Endothelial cell of umbilical vein (primary cell): ENCODE results near the gene CCDC6. TPM values are rescaled to one million over a fixed set of nuclear protein-coding genes. Genes with fewer than 3 reads are reported as not detected.

Experiments
- BruUV-seq: library from RNA; stranded (reverse); fragments of 400-500 nt; replicated peaks from 2 replicates; lab custom pipeline; 2021; lab: Mats Ljungman, UMichigan
- CTCF ChIA-PET: fragments of 300-600, 350-600 bp; sonication (Branson Sonifier 250); formaldehyde crosslinking; loops from one replicate; lab custom pipeline; 2021; ENCODE audit warnings: antibody characterized with exemption, inconsistent platforms; lab: Charles Lee
- POLR2A ChIA-PET: fragments of 300-600, 350-600 bp; sonication (Branson Sonifier 250); formaldehyde crosslinking; loops from one replicate; lab custom pipeline; 2021; ENCODE audit warnings: antibody characterized with exemption, inconsistent platforms; lab: Charles Lee
- DNase-seq: peaks from one replicate; pipeline ENCODE4 v3.0.0-alpha.2; 2011; ENCODE audit warnings: low read depth, low spot score
- FAIRE-seq: peaks from 2 replicates; lab custom pipeline; 2011; peaks lifted over from hg19 to GRCh38; lab: Jason Lieb, UNC
- H2AFZ ChIP-seq: 2 replicates; pipeline ENCODE4 v1.6.0; 2012; ENCODE audit warnings: low read depth, low read length, control low read depth, inconsistent platforms
- H3K27ac ChIP-seq: 2 replicates; pipeline ENCODE4 v1.5.1; 2011; ENCODE audit warnings: low read depth, mild to moderate bottlenecking, control low read depth, low read length, moderate library complexity; ENCODE audit not compliant: insufficient read depth
- H3K27me3 ChIP-seq, 2 experiments: 2 replicates each; pipeline versions ENCODE4 v1.6.0 to v1.6.1; 2011; ENCODE audit warnings: low read length in 2 of 2, mixed read lengths in 1 of 2; ENCODE audit not compliant: control insufficient read depth in 2 of 2, insufficient read depth in 2 of 2
- H3K36me3 ChIP-seq, 2 experiments: 2 replicates in 1 of 2; 3 replicates in 1 of 2; pipeline ENCODE4 v1.5.1; 2011; ENCODE audit warnings: low read length in 2 of 2, mild to moderate bottlenecking in 1 of 2, moderate library complexity in 1 of 2; ENCODE audit not compliant: control insufficient read depth in 2 of 2, insufficient read depth in 2 of 2; ENCODE audit errors: extremely low read depth in 1 of 2
- H3K4me1 ChIP-seq: 3 replicates; pipeline ENCODE4 v1.5.1; 2011; ENCODE audit warnings: mild to moderate bottlenecking, low read length; ENCODE audit not compliant: control insufficient read depth, insufficient read depth; ENCODE audit errors: extremely low read depth
- H3K4me2 ChIP-seq: 2 replicates; pipeline ENCODE4 v1.6.1; 2011; ENCODE audit warnings: low read length, control low read depth, mixed read lengths; ENCODE audit not compliant: insufficient read depth
- H3K4me3 ChIP-seq, 3 experiments: fragments of 200-600 bp in 1 of 3; sonication (generic), shearing (Covaris generic) in 1 of 3; replicated peaks in 1 of 3; 2 replicates each; pipeline ENCODE4 v1.5.1; 2011 to 2016; ENCODE audit warnings: control low read depth in 3 of 3, low read length in 3 of 3, mild to moderate bottlenecking in 2 of 3, inconsistent platforms in 1 of 3, low read depth in 1 of 3, moderate library complexity in 1 of 3; ENCODE audit not compliant: insufficient read depth in 1 of 3
- H3K79me2 ChIP-seq: 2 replicates; pipeline ENCODE4 v1.6.0; 2012; ENCODE audit warnings: low read length, inconsistent platforms; ENCODE audit not compliant: control insufficient read depth, insufficient read depth
- H3K9ac ChIP-seq: replicated peaks from 2 replicates; pipeline ENCODE3; 2011; ENCODE audit warnings: low read length, control low read depth; ENCODE audit not compliant: insufficient read depth; ENCODE audit errors: extremely low read depth
- H3K9me1 ChIP-seq: replicated peaks from 3 replicates; pipeline ENCODE4 v1.6.0; 2011; ENCODE audit warnings: mild to moderate bottlenecking, low read length; ENCODE audit not compliant: control insufficient read depth, insufficient read depth; ENCODE audit errors: extremely low read depth
- H3K9me3 ChIP-seq: replicated peaks from 2 replicates; pipeline ENCODE4 v1.5.1; 2012; ENCODE audit warnings: low read length, inconsistent platforms; ENCODE audit not compliant: control insufficient read depth, insufficient read depth
- H4K20me1 ChIP-seq: replicated peaks from 2 replicates; pipeline ENCODE3; 2011; ENCODE audit warnings: mild to moderate bottlenecking, low read length; ENCODE audit not compliant: control insufficient read depth, insufficient read depth; ENCODE audit errors: extremely low read depth
- CTCF ChIP-seq, 2 donors: IDR thresholded peaks; 1 replicate in 1 of 2; 2 replicates in 1 of 2; pipeline ENCODE4 v1.5.1; 2011; ENCODE audit warnings: low read length in 2 of 2, mild to moderate bottlenecking in 2 of 2, moderate library complexity in 2 of 2, control low read depth in 1 of 2, inconsistent platforms in 1 of 2, low read depth in 1 of 2; ENCODE audit not compliant: insufficient read depth in 1 of 2; ENCODE audit errors: extremely low read depth in 1 of 2
- EZH2 ChIP-seq: IDR thresholded peaks from 2 replicates; pipeline ENCODE4 v1.6.1; 2012; ENCODE audit warnings: borderline replicate concordance, low read depth, mild to moderate bottlenecking, moderate library complexity, low read length, inconsistent platforms; ENCODE audit not compliant: severe bottlenecking
- FOS ChIP-seq: IDR thresholded peaks from 2 replicates; pipeline ENCODE4 v1.6.1; 2011; ENCODE audit warnings: mild to moderate bottlenecking, low read length, moderate library complexity, borderline replicate concordance; ENCODE audit not compliant: insufficient read depth
- GATA2 ChIP-seq: IDR thresholded peaks from 2 replicates; pipeline ENCODE4 v1.7.0; 2011; ENCODE audit warnings: low read depth, mild to moderate bottlenecking, moderate library complexity, mixed read lengths, low read length; ENCODE audit not compliant: insufficient read length, insufficient read depth
- JUN ChIP-seq: IDR thresholded peaks from 2 replicates; pipeline ENCODE4 v1.6.1; 2011; ENCODE audit warnings: borderline replicate concordance, low read depth; ENCODE audit not compliant: insufficient read length, insufficient read depth
- MAX ChIP-seq: IDR thresholded peaks from 2 replicates; pipeline ENCODE4 v1.6.1; 2011; ENCODE audit not compliant: insufficient read depth, insufficient read length
- MYC ChIP-seq: IDR thresholded peaks from one replicate; pipeline ENCODE4 v1.6.1; 2011; ENCODE audit warnings: mild to moderate bottlenecking, low read depth, low read length
- POLR2A ChIP-seq: IDR thresholded peaks from 2 replicates; pipeline ENCODE4 v1.6.1; 2012; ENCODE audit warnings: low read depth, mild to moderate bottlenecking, control low read depth, low read length
- POLR2AphosphoS5 ChIP-seq: IDR thresholded peaks from 2 replicates; pipeline ENCODE4 v1.6.1; 2012; ENCODE audit warnings: low read depth, mild to moderate bottlenecking, control low read depth, low read length, moderate library complexity; ENCODE audit not compliant: insufficient read depth
- dilution Hi-C: fragments of 300-500 bp; cut with MboI; formaldehyde crosslinking; loops from one replicate; pipeline ENCODE4 v1.15.0; 2019; ENCODE audit warnings: low sequenced_read_pairs; ENCODE audit not compliant: extremely low pct_ligation_motif_present
- intact Hi-C: fragments of 100-400 bp; cut with micrococcal nuclease; formaldehyde crosslinking; loops from one replicate; pipeline ENCODE4 v1.10.0; 2022
- polyA plus RNA-seq, 4 experiments: library from polyadenylated mRNA; depleted of rRNA in 3 of 4; stranded (reverse) in 3 of 4; unstranded in 1 of 4; fragments of >200 nt; gene quantifications; 2 replicates each; pipeline versions ENCODE4 v1.2.1 to v1.2.3, GENCODE V29; 2011 to 2012; ENCODE audit warnings: missing spikeins in 1 of 4
- total RNA-seq: library from RNA; stranded (reverse); gene quantifications from 2 replicates; pipeline ENCODE4 v1.2.3, GENCODE V29; 2021

CCDC6 gene
- total and polyA plus RNA-seq, 2 donors (not counting 3 experiments of a cell fraction or from before 2014, with no cell fraction given) = 16.8 to 36.8 TPM

- Histone ChIP-seq H3K27ac (no peak overlapping the region), H3K9me3 (no peaks in the 10 kb centered on the region), H3K27me3 (no peaks in the 10 kb centered on the region), H2AFZ (no peak overlapping the region), H3K36me3 (no peaks in the 10 kb centered on the region), H3K4me3 (no peak overlapping the region), H3K9me1 (no peaks in the 10 kb centered on the region), H3K4me2 (no peak overlapping the region), H4K20me1 (peaks cover 3% of the 10 kb centered on the region), H3K79me2 (peaks cover 72% of the 10 kb centered on the region), H3K9ac (no peak overlapping the region), H3K4me1 (peaks cover 30% of the 10 kb centered on the region)
- POLR2A ChIA-PET = no interaction called here
- intact Hi-C loops (loop anchor here (10.0 kb wide), 3 partner anchors 301 to 521 kb away; no protein-coding TSS in a partner anchor), dilution Hi-C loops (no loop called here)
- FAIRE-seq (no peak), DNase-seq (no peak)
- no peak for TF ChIP-seq EZH2
- no peak for TF ChIP-seq POLR2A
- TF ChIP-seq GATA2 = no peak
- no peak for TF ChIP-seq CTCF (IDR thresholded peaks at IDR 0.05; ENCODE audit: extremely low read depth in 1 of 2, insufficient read depth in 1 of 2, low read depth in 1 of 2, low read length in 2 of 2)
- TF ChIP-seq JUN = no peak
- no peak for TF ChIP-seq MYC
- no peak for TF ChIP-seq POLR2AphosphoS5
- no peak for TF ChIP-seq MAX
- no peak for TF ChIP-seq FOS
- CTCF ChIA-PET = interaction anchor here (3.1 kb wide), 1 partner anchor 72 kb away, joined by 34 read pairs; no protein-coding TSS in a partner anchor
- no TSS peak for BruUV-seq
Measured at GRCh38 chr10:59903871-59904270, 2.5 kb downstream of the CCDC6 start.
